ENCODE results near the gene RNF208. TPM values are rescaled to one million over a fixed set of nuclear protein-coding genes. Genes with fewer than 3 reads are reported as not detected.

RNF208 gene
- polyA plus RNA-seq, 4 donors, result 7.9 to 16.3 (median 10.1) TPM

GRCh38 chr9:137178939-137179630 lies 43.0 kb downstream of the RNF208 start:
- no peak for DNase-seq (ENCODE audit: low read depth in 4 of 4, low spot score in 3 of 4)

DNA sequence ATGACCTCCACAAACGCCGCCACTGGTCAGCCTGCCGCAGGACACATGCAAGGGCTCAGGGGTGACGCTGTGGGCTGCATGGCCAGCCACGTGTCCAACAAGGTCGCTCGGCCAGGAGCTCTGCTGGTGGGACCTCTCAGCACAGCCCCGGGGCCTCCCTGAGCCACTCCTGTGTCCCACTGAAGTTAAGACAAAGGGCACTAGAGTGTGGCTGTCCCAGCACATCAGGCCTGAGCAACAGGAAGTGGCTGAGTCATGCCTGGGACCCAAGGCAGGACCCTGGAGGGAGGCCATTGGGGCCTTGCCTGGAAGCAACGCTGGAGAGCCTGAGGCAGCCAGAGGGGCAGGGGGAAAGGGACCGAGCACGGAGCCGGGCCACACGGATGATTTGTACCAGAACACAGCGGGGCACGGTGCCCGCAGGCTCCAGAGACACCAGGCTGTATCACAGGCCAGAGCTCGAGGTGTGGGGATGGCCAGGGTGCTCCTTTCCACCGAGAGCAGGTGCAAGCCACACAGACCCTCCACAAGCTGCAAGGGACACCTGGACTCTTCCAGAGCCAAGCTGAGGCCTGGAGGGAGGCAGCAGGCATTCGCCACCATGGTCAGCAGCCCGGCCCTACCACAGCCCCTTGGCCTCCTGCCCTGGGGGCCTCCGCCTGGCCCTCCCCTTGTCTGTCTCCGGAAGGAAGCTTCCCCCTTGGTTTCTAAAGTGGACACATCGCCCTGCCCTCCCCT lies 43.7 kb downstream of the RNF208 start:
- no peak for DNase-seq (ENCODE audit: low read depth in 4 of 4, low spot score in 3 of 4)

DNA sequence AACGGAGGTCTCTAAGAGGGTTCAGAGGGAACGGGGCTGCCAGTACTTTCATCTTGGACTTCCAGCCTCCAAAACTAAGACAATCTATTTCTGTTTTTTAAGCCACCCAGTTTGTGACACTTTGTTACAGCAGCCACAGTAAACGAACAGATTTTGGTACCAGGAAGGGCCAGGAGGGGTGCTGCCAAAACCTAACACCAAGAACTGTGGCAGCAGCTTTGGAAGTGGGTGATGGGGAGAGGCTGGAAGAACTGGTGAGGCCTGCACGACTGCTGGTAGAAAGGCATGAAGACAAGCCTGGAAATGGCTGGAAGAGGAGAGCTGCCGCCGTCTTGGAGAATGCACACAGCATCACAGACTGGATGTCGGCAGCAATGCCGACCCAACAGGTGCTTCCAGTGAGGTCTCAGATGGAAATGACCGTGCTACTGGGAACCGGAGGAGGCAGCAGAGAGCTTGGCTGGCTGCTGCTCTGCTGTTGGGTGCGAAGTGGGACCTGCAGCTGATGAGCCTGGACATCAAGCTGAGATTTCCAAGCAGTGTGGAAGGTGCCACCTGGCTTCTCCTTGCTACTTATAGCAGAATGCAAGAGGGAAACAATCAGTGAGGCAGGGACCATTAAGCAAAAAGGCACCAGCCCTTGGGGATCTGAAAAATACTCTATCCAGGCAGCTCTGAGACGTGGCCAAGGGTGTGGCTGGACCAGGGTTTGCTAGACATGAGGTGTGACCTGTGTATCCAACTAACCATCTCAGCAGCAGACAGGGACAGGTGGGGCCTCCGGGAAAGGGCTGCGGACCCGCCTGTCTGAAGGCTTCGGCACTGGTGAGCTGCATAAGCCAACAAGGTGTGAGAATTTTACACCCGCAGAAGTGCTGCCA lies 45.5 kb downstream of the RNF208 start:
- no peak for DNase-seq (ENCODE audit: low read depth in 4 of 4, low spot score in 3 of 4)

DNA sequence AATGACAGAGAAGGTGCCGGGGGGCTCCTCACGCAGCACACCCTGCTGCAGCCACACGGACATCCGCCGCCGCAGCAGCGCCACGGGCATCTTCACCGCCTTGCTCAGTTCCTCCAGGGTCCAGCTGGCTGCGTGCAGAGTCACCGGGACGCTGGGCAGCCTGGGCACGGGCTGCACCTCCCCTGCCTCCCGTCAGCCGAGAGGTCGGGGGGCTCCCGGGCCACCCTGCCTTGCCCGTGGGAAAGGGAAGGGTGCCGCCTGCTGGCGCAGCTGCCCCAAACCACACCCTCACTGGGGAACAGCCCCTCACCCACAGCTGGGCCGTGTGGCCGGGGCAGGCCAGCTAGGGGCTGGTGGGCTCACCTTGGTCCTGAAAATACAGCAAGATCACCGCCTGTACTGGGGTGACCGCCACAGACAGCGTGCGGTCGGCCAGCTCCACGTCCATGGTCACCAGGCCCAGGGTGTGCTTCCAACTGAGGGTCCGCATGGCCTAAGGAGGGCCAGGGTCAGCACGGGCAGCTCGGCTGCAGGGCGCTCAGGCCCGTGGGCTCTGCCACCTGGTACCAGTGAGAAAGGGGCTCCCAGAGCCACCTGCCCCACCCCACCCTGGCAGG lies 46.6 kb downstream of the RNF208 start:
- DNase-seq (ENCODE audit: low read depth in 4 of 4, low spot score in 3 of 4), result no peak

DNA sequence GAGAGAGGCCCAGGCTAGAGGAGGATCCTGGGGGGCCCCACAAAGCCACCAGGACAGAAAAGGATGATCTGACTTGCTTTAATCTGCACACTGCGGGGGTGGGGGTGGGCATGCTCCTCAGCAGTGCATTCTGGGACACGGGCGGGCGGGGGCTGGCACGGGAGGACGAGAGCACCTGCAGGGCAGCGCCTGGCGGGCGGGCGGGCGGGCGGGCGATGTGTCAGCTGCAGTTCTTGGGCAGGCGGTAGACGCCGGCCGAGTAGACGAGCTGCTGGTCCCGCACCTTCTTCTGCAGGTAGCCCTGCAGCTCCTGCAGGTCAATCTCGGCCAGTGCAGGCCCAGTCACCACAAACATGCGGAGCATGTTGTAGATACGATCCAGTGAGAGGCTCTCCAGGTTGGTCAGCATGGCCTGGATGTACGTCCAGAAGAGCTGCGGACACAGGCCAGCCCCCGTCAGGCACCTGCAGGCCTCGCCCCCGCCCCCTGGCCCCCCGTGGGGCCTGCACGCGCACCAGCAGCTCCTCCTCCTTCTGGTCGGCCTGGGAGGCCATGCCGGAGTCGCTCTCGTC lies 47.2 kb downstream of the RNF208 start:
- DNase-seq (ENCODE audit: low read depth in 4 of 4, low spot score in 3 of 4), result no peak

- no peak for DNase-seq (ENCODE audit: low read depth in 4 of 4, low spot score in 3 of 4)
Observed at GRCh38 chr9:137173796-137174664, 48.0 kb downstream of the RNF208 start.

- no peak for DNase-seq (ENCODE audit: low read depth in 4 of 4, low spot score in 3 of 4)
Observed at GRCh38 chr9:137172901-137173795, 48.9 kb downstream of the RNF208 start.

GRCh38 chr9:137171149-137171900 lies 50.7 kb downstream of the RNF208 start:
- no peak for DNase-seq (ENCODE audit: low read depth in 4 of 4, low spot score in 3 of 4)

DNA sequence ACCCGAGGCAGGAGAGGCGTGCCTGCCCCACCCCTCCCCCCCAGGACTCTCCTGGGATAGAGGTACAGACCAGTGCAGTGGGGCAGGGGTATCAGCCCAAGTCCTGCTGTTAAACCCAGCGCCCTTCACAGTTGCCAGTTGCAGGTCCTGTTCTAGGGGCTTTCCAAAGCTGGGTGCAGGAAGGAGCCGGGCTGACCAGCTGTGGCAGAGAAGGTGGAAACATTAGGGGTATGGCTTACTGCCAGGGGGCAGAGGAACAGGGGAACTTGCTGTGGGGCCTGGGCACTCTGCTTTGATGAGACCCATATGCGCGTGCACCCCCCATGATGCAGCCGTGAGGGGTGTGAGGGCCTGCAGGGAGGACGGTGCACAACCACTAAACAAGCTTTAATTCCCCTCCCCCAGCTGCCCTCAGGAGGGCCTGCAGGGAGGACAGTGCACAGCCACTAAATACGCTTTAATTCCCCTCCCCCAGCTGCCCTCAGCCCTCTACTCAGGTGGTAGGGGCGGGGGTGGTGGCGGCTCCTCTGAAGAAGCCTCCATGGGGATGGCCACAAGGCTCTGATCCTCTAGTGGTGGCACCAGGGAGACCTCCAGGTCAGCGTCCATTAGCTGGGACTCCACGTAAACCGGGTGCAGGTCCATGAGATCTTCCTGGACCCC lies 51.4 kb downstream of the RNF208 start:
- no peak for DNase-seq (ENCODE audit: low read depth in 4 of 4, low spot score in 3 of 4)

Other genes with a start within 250 kb of the RNF208 start
- 100 to 1,000 TPM in 1 of 4 donors, 10 to 100 TPM in 3; 27.8 to 104 (median 33.5) TPM for gene PTGDS, start 244.7 kb downstream of the RNF208 start, polyA plus RNA-seq (ENCODE audit: insufficient read length in 4 of 4)
- under 1 TPM; 0.08 to 0.35 (median 0.19) TPM for gene LCNL1, start 239.2 kb downstream of the RNF208 start, polyA plus RNA-seq (ENCODE audit: insufficient read length in 4 of 4)
- gene PAXX, start 229.8 kb downstream of the RNF208 start, polyA plus RNA-seq (ENCODE audit: insufficient read length in 4 of 4), result 10 to 100 TPM; 26.9 to 46.1 (median 31.5) TPM
- gene CLIC3, start 225.7 kb downstream of the RNF208 start, polyA plus RNA-seq (ENCODE audit: insufficient read length in 4 of 4), result 1 to 10 TPM in 1 of 4 donors, under 1 TPM in 3; 0.28 to 1.2 (median 0.50) TPM
- 10 to 100 TPM; 33.3 to 57.9 (median 40.2) TPM for gene ABCA2, start 194.0 kb downstream of the RNF208 start, polyA plus RNA-seq (ENCODE audit: insufficient read length in 4 of 4)
- gene FUT7, start 190.2 kb downstream of the RNF208 start, polyA plus RNA-seq (ENCODE audit: insufficient read length in 4 of 4), result under 1 TPM in 2 of 4 donors, not detected in 2; 0.04 to 0.11 TPM
- gene NPDC1, start 176.1 kb downstream of the RNF208 start, polyA plus RNA-seq (ENCODE audit: insufficient read length in 4 of 4), result 10 to 100 TPM; 22.8 to 47.1 (median 26.5) TPM
- 1 to 10 TPM; 3.4 to 7.4 (median 4.2) TPM for gene ENTPD2, start 168.2 kb downstream of the RNF208 start, polyA plus RNA-seq (ENCODE audit: insufficient read length in 4 of 4)
- gene SAPCD2, start 151.7 kb downstream of the RNF208 start, polyA plus RNA-seq (ENCODE audit: insufficient read length in 4 of 4), result 1 to 10 TPM; 5.4 to 9.5 (median 6.0) TPM
- 1 to 10 TPM; 4.6 to 6.6 (median 5.6) TPM for gene UAP1L1, start 144.7 kb downstream of the RNF208 start, polyA plus RNA-seq (ENCODE audit: insufficient read length in 4 of 4)
- 10 to 100 TPM; 46.4 to 62.2 (median 53.4) TPM for gene MAN1B1, start 135.3 kb downstream of the RNF208 start, polyA plus RNA-seq (ENCODE audit: insufficient read length in 4 of 4)
- 10 to 100 TPM in 3 of 4 donors, 1 to 10 TPM in 1; 9.7 to 41.8 (median 18.2) TPM for gene DPP7, start 107.5 kb downstream of the RNF208 start, polyA plus RNA-seq (ENCODE audit: insufficient read length in 4 of 4)
- gene GRIN1, start 83.1 kb downstream of the RNF208 start, polyA plus RNA-seq (ENCODE audit: insufficient read length in 4 of 4), result under 1 TPM in 2 of 4 donors, not detected in 2; 0.04 to 0.12 TPM
- under 1 TPM in 1 of 4 donors, not detected in 3; 0.16 TPM for gene LRRC26, start 52.2 kb downstream of the RNF208 start, polyA plus RNA-seq (ENCODE audit: insufficient read length in 4 of 4)
- gene TMEM210, start 50.2 kb downstream of the RNF208 start, polyA plus RNA-seq (ENCODE audit: insufficient read length in 4 of 4), result not detected
- gene ANAPC2, start 33.7 kb downstream of the RNF208 start, polyA plus RNA-seq (ENCODE audit: insufficient read length in 4 of 4), result 10 to 100 TPM; 37.1 to 50.4 (median 40.9) TPM
- gene SSNA1, start 33.6 kb downstream of the RNF208 start, polyA plus RNA-seq (ENCODE audit: insufficient read length in 4 of 4), result 10 to 100 TPM; 42.7 to 70.4 (median 47.7) TPM
- gene TPRN, start 21.5 kb downstream of the RNF208 start, polyA plus RNA-seq (ENCODE audit: insufficient read length in 4 of 4), result 10 to 100 TPM; 12.9 to 18.6 (median 14.1) TPM
- 10 to 100 TPM; 44.6 to 49.8 (median 47.4) TPM for gene TMEM203, start 16.6 kb downstream of the RNF208 start, polyA plus RNA-seq (ENCODE audit: insufficient read length in 4 of 4)
- gene NDOR1, start 16.5 kb downstream of the RNF208 start, polyA plus RNA-seq (ENCODE audit: insufficient read length in 4 of 4), result 10 to 100 TPM; 10.0 to 16.0 (median 10.9) TPM
- 10 to 100 TPM in 2 of 4 donors, 1 to 10 TPM in 2; 4.9 to 14.2 (median 10.8) TPM for gene CYSRT1, start 2.9 kb upstream of the RNF208 start, polyA plus RNA-seq (ENCODE audit: insufficient read length in 4 of 4)
- gene RNF224, start 5.3 kb upstream of the RNF208 start, polyA plus RNA-seq (ENCODE audit: insufficient read length in 4 of 4), result 10 to 100 TPM in 1 of 4 donors, 1 to 10 TPM in 3; 5.1 to 14.5 (median 9.7) TPM
- gene SLC34A3, start 8.7 kb upstream of the RNF208 start, polyA plus RNA-seq (ENCODE audit: insufficient read length in 4 of 4), result 10 to 100 TPM in 1 of 4 donors, 1 to 10 TPM in 3; 4.7 to 11.9 (median 7.3) TPM
- 100 to 1,000 TPM; 343 to 454 (median 348) TPM for gene TUBB4B, start 19.0 kb upstream of the RNF208 start, polyA plus RNA-seq (ENCODE audit: insufficient read length in 4 of 4)
- gene STPG3, start 29.0 kb upstream of the RNF208 start, polyA plus RNA-seq (ENCODE audit: insufficient read length in 4 of 4), result 1 to 10 TPM; 1.7 to 2.3 (median 1.8) TPM
- gene NELFB, start 33.1 kb upstream of the RNF208 start, polyA plus RNA-seq (ENCODE audit: insufficient read length in 4 of 4), result 10 to 100 TPM; 46.6 to 69.7 (median 51.2) TPM
- gene TOR4A, start 55.5 kb upstream of the RNF208 start, polyA plus RNA-seq (ENCODE audit: insufficient read length in 4 of 4), result 1 to 10 TPM; 3.6 to 10.0 (median 4.9) TPM
- gene NRARP, start 80.0 kb upstream of the RNF208 start, polyA plus RNA-seq (ENCODE audit: insufficient read length in 4 of 4), result 10 to 100 TPM in 1 of 4 donors, 1 to 10 TPM in 3; 6.6 to 10.1 (median 6.7) TPM
- gene EXD3, start 200.9 kb upstream of the RNF208 start, polyA plus RNA-seq (ENCODE audit: insufficient read length in 4 of 4), result 10 to 100 TPM; 12.5 to 19.3 (median 13.8) TPM
- 10 to 100 TPM in 1 of 4 donors, 1 to 10 TPM in 3; 5.7 to 10.1 (median 6.2) TPM for gene NOXA1, start 201.2 kb upstream of the RNF208 start, polyA plus RNA-seq (ENCODE audit: insufficient read length in 4 of 4)
- under 1 TPM; 0.52 to 0.59 (median 0.56) TPM for gene ENTPD8, start 219.1 kb upstream of the RNF208 start, polyA plus RNA-seq (ENCODE audit: insufficient read length in 4 of 4)
- 10 to 100 TPM; 45.5 to 49.6 (median 45.8) TPM for gene NSMF, start 237.1 kb upstream of the RNF208 start, polyA plus RNA-seq (ENCODE audit: insufficient read length in 4 of 4)